Dendritic cell treated with granulocyte-macrophage colony-stimulating factor and Interleukin-4, amounts not matched to agents 40 ng/mL and 50 ng/mL, for 4 days (primary cell): ENCODE measurements around the gene PRKRIP1.

Experiments
- H3K27ac Mint-ChIP-seq: one replicate; pipeline ENCODE4 v1.8.0; 2022; ENCODE audit warnings: mild to moderate bottlenecking, mixed read lengths
- H3K27me3 Mint-ChIP-seq: one replicate; pipeline ENCODE4 v1.8.0; 2022; ENCODE audit warnings: mild to moderate bottlenecking, mixed read lengths
- H3K36me3 Mint-ChIP-seq: one replicate; pipeline ENCODE4 v1.8.0; 2022; ENCODE audit warnings: low read depth, mixed read lengths
- H3K4me1 Mint-ChIP-seq: one replicate; pipeline ENCODE4 v1.8.0; 2022; ENCODE audit warnings: low read depth, mixed read lengths
- H3K4me3 Mint-ChIP-seq: one replicate; pipeline ENCODE4 v1.8.0; 2022; ENCODE audit warnings: mild to moderate bottlenecking, moderate library complexity, mixed read lengths
- H3K9me3 Mint-ChIP-seq: one replicate; pipeline ENCODE4 v1.8.0; 2022; ENCODE audit warnings: mixed read lengths
- intact Hi-C: fragments of 100-400 bp; cut with micrococcal nuclease; formaldehyde crosslinking; loops from one replicate; pipeline ENCODE4 v1.15.0; 2022

Gene PRKRIP1

GRCh38 chr7:102410918-102411317 is 14.8 kb downstream of the PRKRIP1 start:
- H3K9me3 Mint-ChIP-seq: no peaks in the 10 kb centered on the region

DNA sequence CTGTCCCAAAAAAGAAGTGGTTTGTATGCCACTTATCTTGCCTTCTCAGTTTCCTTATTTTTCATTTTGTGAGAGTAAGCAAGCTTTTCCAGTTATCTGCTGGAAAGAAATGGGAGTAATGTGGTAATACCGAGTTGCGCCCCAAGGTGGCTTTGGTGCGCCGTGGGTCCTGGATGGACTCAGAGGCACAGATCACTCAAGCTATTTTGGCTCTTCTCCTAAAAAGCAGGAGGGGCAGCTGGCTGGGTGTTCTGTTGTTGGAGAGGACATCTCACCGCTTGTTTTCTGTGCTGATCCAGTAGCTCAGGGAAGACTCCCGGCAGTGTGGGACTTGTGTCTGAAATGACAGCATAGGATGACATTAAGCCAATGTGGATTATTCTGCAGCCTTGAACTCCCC is 16.4 kb downstream of the PRKRIP1 start:
- peaks cover 94% of the 10 kb centered on the region for H3K36me3 Mint-ChIP-seq
- intact Hi-C loops: loop anchor here (5.0 kb wide), 1 partner anchor 35 kb away; no protein-coding TSS in a partner anchor
- H3K4me3 Mint-ChIP-seq: no peak overlapping the region
- peaks cover 19% of the 10 kb centered on the region for H3K4me1 Mint-ChIP-seq
- H3K9me3 Mint-ChIP-seq: no peaks in the 10 kb centered on the region
- no peaks in the 10 kb centered on the region for H3K27me3 Mint-ChIP-seq
- H3K27ac Mint-ChIP-seq: no peak overlapping the region

More at GRCh38 chr7:102410918-102411317, 14.8 kb downstream of the PRKRIP1 start:
- intact Hi-C loops: loop anchor here (5.0 kb wide), 1 partner anchor 36 kb away; no protein-coding TSS in a partner anchor
- H3K4me1 Mint-ChIP-seq: peaks cover 17% of the 10 kb centered on the region
- H3K36me3 Mint-ChIP-seq: peaks cover 94% of the 10 kb centered on the region
- no peaks in the 10 kb centered on the region for H3K27me3 Mint-ChIP-seq
- H3K27ac Mint-ChIP-seq: no peak overlapping the region
- H3K4me3 Mint-ChIP-seq: no peak overlapping the region

GRCh38 chr7:102413091-102413490 is 16.9 kb downstream of the PRKRIP1 start:
- no peaks in the 10 kb centered on the region for H3K9me3 Mint-ChIP-seq
- H3K36me3 Mint-ChIP-seq: peaks cover 94% of the 10 kb centered on the region
- intact Hi-C loops: loop anchor here (5.0 kb wide), 1 partner anchor 34 kb away; no protein-coding TSS in a partner anchor
- H3K27me3 Mint-ChIP-seq: no peaks in the 10 kb centered on the region
- H3K27ac Mint-ChIP-seq: no peak overlapping the region
- H3K4me3 Mint-ChIP-seq: no peak overlapping the region
- peaks cover 19% of the 10 kb centered on the region for H3K4me1 Mint-ChIP-seq

DNA sequence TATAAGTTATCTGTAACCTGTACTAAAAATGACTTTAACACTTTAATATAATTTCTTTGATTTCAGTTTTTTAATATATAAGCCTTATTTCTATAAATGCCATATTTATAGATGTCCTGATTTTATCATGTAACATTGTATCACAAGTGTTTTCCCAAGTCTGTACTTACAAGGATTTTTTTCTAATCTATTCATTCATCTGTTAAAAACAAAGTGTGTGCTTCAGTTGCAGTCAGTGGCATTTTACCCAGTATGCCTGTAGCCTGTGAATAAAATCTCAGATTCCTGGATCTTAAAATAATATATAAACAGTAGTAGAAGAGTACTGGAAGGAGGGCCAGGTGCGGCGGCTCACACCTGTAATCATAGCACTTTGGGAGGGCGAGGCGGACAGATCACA is 17.4 kb downstream of the PRKRIP1 start:
- Mint-ChIP-seq H3K36me3 (peaks cover 94% of the 10 kb centered on the region), H3K4me3 (no peak overlapping the region), H3K27ac (no peak overlapping the region), H3K27me3 (no peaks in the 10 kb centered on the region), H3K4me1 (peaks cover 23% of the 10 kb centered on the region), H3K9me3 (no peaks in the 10 kb centered on the region)
- intact Hi-C loops: loop anchor here (5.0 kb wide), 1 partner anchor 34 kb away; no protein-coding TSS in a partner anchor

DNA sequence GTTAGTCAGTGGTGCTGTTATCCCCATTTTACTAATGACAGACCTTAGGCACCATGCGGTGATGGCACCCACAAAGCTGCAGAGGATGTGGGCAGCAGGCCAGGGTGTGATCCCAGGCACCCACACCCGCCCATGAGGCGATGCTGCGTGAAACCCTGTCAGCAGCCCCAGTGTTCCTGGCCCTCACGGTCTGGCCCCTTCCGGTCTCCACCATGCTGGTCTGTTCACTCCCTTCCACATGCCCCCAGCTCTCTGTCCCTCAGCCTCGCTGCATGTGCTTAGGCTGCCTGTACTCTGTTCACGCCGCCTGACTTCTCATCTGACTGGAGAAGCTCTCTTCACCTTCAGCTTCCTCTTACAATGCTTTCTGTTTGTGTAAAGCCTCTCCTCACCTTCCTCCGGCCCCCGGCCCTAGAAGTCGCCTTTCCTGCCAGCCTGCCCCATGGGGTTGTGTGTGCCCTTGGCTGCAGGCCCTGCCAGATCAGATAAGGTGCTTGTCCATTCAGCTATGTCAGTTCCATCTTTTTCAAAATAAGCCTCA is 19.6 kb downstream of the PRKRIP1 start:
- Mint-ChIP-seq H3K4me3 (no peak overlapping the region), H3K4me1 (peaks cover 39% of the 10 kb centered on the region), H3K9me3 (no peaks in the 10 kb centered on the region), H3K27ac (no peak overlapping the region), H3K36me3 (peaks cover 91% of the 10 kb centered on the region), H3K27me3 (no peaks in the 10 kb centered on the region)
- intact Hi-C loops: no loop called here

DNA sequence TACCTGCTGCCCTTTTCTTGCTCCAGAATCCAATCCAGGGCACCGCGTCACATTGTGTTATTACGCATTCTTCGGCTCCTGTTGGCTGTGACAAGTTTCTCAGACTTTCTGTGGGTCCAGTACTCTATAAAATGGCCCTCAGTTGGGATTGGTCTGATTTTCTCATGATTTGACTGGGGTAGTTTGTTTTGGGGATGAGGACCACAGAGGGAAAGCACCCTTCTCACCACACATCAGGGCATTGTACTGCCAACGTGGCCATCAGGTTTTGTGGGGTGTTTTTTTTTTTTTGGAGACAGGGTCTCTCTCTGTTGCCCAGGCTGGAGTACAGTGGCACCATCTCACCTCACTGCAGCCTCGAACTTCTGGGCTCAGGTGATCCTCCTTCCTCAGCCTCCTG is 20.2 kb downstream of the PRKRIP1 start:
- peaks cover 91% of the 10 kb centered on the region for H3K36me3 Mint-ChIP-seq
- peak overlapping the region; percentile 23 for H3K27ac Mint-ChIP-seq
- H3K9me3 Mint-ChIP-seq: no peaks in the 10 kb centered on the region
- intact Hi-C loops: no loop called here
- no peaks in the 10 kb centered on the region for H3K27me3 Mint-ChIP-seq
- H3K4me1 Mint-ChIP-seq: peaks cover 44% of the 10 kb centered on the region
- H3K4me3 Mint-ChIP-seq: no peak overlapping the region

GRCh38 chr7:102417105-102417504 is 20.9 kb downstream of the PRKRIP1 start:
- Mint-ChIP-seq H3K4me1 (peaks cover 39% of the 10 kb centered on the region), H3K36me3 (peaks cover 85% of the 10 kb centered on the region), H3K9me3 (no peaks in the 10 kb centered on the region), H3K27me3 (no peaks in the 10 kb centered on the region), H3K4me3 (no peak overlapping the region), H3K27ac (peak overlapping the region; percentile 23)
- intact Hi-C loops: no loop called here

DNA sequence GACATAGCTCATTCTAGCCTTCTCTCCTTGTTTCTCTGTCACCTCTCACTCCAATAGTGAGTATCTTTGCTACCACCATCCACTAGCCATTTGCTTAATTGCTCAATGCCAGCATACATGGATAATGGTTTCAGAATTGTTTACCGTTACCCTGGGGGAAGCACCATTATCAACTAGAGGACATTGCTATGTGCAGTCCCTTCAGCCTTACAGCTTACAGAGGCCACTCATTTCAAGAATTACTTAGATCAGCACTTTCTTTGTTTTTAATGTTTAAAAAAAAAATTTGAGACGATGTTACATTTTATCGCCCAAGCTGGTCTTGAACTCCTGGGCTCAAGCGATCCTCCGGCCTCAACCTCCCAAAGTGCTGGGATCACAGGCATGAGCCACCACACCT is 22.4 kb downstream of the PRKRIP1 start:
- H3K36me3 Mint-ChIP-seq: peaks cover 76% of the 10 kb centered on the region
- peaks cover 38% of the 10 kb centered on the region for H3K4me1 Mint-ChIP-seq
- no peaks in the 10 kb centered on the region for H3K9me3 Mint-ChIP-seq
- H3K27ac Mint-ChIP-seq: no peak overlapping the region
- no peak overlapping the region for H3K4me3 Mint-ChIP-seq
- H3K27me3 Mint-ChIP-seq: no peaks in the 10 kb centered on the region
- intact Hi-C loops: no loop called here

DNA sequence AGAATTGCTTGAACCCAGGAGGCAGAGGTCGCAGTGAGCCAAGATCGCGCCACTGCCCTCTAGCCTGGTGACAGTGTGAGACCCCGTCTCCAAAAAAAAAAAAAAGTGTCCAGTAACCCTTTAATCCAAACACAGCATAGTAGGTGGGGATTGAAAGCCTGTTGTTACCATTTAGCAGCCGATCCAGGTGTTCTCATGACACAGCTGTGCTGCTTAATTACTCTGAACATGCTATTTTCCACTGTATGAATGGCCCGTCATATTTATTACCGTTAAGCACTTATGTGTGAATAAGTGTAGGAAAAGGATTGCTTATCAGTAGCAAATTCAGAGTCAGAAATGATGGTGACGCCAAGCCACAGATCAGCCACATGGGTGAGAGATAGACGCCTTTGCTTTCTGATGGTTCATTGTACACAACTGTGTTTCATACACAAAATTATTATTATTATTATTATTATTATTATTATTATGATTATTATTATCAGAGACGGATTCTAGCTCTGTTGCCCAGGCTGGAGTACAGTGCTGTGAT is 25.6 kb downstream of the PRKRIP1 start:
- Mint-ChIP-seq H3K4me1 (peaks cover 57% of the 10 kb centered on the region), H3K36me3 (peaks cover 65% of the 10 kb centered on the region), H3K27ac (no peak overlapping the region), H3K9me3 (no peaks in the 10 kb centered on the region), H3K27me3 (no peaks in the 10 kb centered on the region), H3K4me3 (no peak overlapping the region)
- intact Hi-C loops: no loop called here

DNA sequence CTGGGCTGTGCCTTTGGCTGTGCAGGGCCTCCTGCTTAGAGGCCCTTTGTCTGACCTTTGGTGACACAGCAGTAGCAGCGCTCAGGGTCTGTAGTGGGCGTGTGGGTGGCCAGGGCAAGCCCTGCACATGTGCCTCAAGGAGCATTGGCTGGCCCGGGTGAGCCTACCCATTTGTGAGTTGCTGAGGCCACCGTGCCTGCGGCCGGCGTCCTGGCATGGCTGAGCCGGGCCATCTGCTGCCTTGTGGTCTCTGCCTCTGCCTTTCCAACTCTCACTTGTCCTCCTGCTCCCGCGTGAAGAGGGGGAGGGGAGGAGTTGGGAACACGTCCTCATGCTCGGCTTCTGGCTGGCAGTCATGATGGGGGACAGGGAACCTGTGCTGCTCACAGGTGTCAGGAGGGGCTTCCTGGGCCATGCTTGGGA is 28.0 kb downstream of the PRKRIP1 start:
- Mint-ChIP-seq H3K36me3 (peaks cover 50% of the 10 kb centered on the region), H3K27ac (peak overlapping the region; percentile 100), H3K4me3 (no peak overlapping the region), H3K9me3 (no peaks in the 10 kb centered on the region), H3K27me3 (no peaks in the 10 kb centered on the region), H3K4me1 (peaks cover 64% of the 10 kb centered on the region)
- intact Hi-C loops: no loop called here

DNA sequence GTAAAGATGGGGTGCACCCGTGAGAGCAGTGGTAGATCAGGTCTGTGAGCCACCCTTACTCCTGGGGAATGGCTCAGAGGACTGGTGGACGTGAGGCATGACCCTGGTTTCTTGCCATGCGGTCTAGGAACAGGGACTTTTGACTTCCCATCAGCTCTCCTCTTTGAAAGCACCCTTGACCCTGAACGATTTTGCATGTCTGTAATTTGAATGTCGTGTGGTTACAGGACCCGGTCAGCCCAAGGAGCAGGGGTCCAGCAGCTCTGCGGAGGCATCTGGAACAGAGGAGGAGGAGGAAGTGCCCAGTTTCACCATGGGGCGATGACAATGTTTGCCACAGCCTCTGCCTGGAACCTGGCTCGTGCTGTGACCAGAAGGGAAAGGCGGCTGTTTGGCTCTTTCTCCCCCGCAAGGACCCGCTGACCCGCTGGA is 28.6 kb downstream of the PRKRIP1 start:
- Mint-ChIP-seq H3K27me3 (no peaks in the 10 kb centered on the region), H3K36me3 (peaks cover 50% of the 10 kb centered on the region), H3K9me3 (no peaks in the 10 kb centered on the region), H3K27ac (peak overlapping the region; percentile 100), H3K4me1 (peaks cover 66% of the 10 kb centered on the region), H3K4me3 (peak overlapping the region; percentile 69)
- intact Hi-C loops: no loop called here

DNA sequence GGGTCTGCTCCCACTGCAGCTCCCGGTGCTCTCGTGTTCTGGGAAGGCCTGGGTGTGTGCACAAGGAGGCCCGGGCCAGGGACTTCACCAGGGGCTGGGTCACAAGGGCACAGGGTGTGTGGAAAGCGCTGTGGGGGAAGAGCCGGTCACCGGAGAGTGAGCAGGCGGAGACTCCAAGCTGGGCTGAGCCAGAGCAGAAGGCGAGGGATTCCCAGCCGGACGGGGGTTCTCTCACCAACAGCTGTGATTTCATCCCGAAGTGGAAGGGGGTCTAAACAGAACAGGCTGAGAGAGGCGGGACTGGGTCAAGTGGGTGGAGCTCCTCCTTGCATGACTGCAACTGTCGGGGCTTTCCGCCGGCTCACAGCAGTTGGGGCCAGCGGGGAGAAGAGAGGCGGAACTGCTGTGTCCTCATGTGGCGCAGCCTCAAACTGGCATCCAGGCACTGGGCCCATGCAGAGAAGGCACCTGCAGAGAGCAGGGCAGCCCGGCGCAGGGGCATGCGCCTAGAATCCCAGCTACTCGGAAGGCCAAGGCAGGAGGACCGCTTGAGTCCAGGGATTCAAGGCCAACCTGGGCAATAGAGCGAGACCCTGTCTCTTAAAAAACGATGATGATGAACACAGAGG is 29.6 kb downstream of the PRKRIP1 start:
- peak overlapping the region; percentile 100 for H3K27ac Mint-ChIP-seq
- peaks cover 43% of the 10 kb centered on the region for H3K36me3 Mint-ChIP-seq
- intact Hi-C loops: no loop called here
- H3K4me3 Mint-ChIP-seq: peak overlapping the region; percentile 69
- H3K9me3 Mint-ChIP-seq: no peaks in the 10 kb centered on the region
- no peaks in the 10 kb centered on the region for H3K27me3 Mint-ChIP-seq
- peaks cover 65% of the 10 kb centered on the region for H3K4me1 Mint-ChIP-seq

- peak overlapping the region; percentile 69 for H3K4me3 Mint-ChIP-seq
These were observed 30.3 kb downstream of the PRKRIP1 start for GRCh38 chr7:102426268-102427018.

GRCh38 chr7:102427019-102427405 is 30.8 kb downstream of the PRKRIP1 start:
- H3K27me3 Mint-ChIP-seq: no peaks in the 10 kb centered on the region
- H3K9me3 Mint-ChIP-seq: no peaks in the 10 kb centered on the region
- H3K4me1 Mint-ChIP-seq: peaks cover 72% of the 10 kb centered on the region
- H3K4me3 Mint-ChIP-seq: peak overlapping the region; percentile 69
- H3K36me3 Mint-ChIP-seq: peaks cover 35% of the 10 kb centered on the region
- H3K27ac Mint-ChIP-seq: peak overlapping the region; percentile 100
- intact Hi-C loops: no loop called here

More at GRCh38 chr7:102426268-102427018, 30.3 kb downstream of the PRKRIP1 start:
- Mint-ChIP-seq H3K9me3 (no peaks in the 10 kb centered on the region), H3K4me1 (peaks cover 66% of the 10 kb centered on the region), H3K27me3 (no peaks in the 10 kb centered on the region), H3K36me3 (peaks cover 36% of the 10 kb centered on the region), H3K27ac (peak overlapping the region; percentile 100)
- intact Hi-C loops: no loop called here
